Suppressor macrophage treated with lipopolysaccharide for 4 hours (primary cell): ENCODE results near the gene SRP72.

Experiments
- DNase-seq: peaks from one replicate; pipeline ENCODE4 v3.0.0-alpha.2; 2020

SRP72 gene

DNA sequence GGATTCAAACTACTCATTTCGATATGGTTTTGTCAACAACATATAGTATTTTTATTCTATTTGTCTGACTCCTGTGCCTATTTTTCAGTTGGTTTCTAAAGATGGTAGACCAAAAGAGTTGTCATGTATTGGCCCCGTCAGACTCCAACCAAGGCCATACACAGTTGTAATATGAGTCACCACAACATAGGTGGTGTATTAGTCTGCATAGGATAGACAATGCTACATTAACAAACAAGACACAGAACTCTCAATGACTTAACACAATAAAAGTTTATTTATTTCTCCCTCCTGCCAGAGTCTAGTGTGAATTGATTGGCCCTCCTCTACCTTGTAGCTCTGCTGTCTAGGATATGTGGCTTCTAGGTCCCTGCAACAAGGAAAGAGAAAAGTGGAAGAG, 84.1 kb downstream of the SRP72 start:
- DNase-seq = no peak

GRCh38 chr4:56552273-56552672, 84.9 kb downstream of the SRP72 start:
- no peak for DNase-seq
